BJ (cell line): Measurements from ENCODE around the gene PRKAB1. TPM values are rescaled to one million over a fixed set of nuclear protein-coding genes. Genes with fewer than 3 reads are reported as not detected.

Source experiments
- CTCF ChIA-PET: fragments of 350-600 bp; formaldehyde crosslinking; extraction: SDS; loops from one replicate; lab custom pipeline; 2021; ENCODE audit warnings: antibody characterized with exemption, inconsistent platforms; lab: Yijun Ruan, JAX
- POLR2A ChIA-PET: fragments of 300-600 bp; sonication (Branson Sonifier 250); formaldehyde crosslinking; extraction: SDS; loops from one replicate; lab custom pipeline; 2021; ENCODE audit warnings: antibody characterized with exemption; lab: Charles Lee
- DNase-seq: peaks from one replicate; pipeline ENCODE4 v3.0.0-alpha.2; 2011; ENCODE audit warnings: low read depth
- H3K27me3 ChIP-seq: 2 replicates; pipeline ENCODE4 v1.6.0; 2011; ENCODE audit warnings: low read length; ENCODE audit not compliant: control insufficient read depth, insufficient read depth
- H3K36me3 ChIP-seq: 2 replicates; pipeline ENCODE4 v1.5.1; 2011; ENCODE audit warnings: low read length; ENCODE audit not compliant: control insufficient read depth, insufficient read depth
- H3K4me3 ChIP-seq: 2 replicates; pipeline ENCODE4 v1.5.1; 2011; ENCODE audit warnings: low read depth, mild to moderate bottlenecking, control low read depth, low read length
- polyA plus RNA-seq: library from polyadenylated mRNA; depleted of rRNA; stranded (reverse); fragments of >200 nt; gene quantifications from 2 replicates; pipeline ENCODE4 v1.2.3, GENCODE V29; 2011; rRNA removed
- small RNA-seq: library from RNA; depleted of rRNA; stranded (forward); fragments of <200 nt; gene quantifications from one replicate; pipeline ENCODE3, GENCODE V24; 2012; ENCODE audit warnings: low replicate concordance, low read depth; ENCODE audit not compliant: insufficient read length
- TF ChIP-seq, protein P1 (sequence below): IDR thresholded peaks from 2 replicates; pipeline ENCODE4 v1.5.1; 2011; ENCODE audit warnings: low read depth, mild to moderate bottlenecking, control low read depth, inconsistent platforms, low read length, moderate library complexity; ENCODE audit not compliant: insufficient read depth

PRKAB1 gene
- polyA plus RNA-seq, 1 experiment, result 45.7 TPM

GRCh38 chr12:119728444-119728745, 60.5 kb downstream of the PRKAB1 start:
- ChIA-PET CTCF (interaction anchor here (0.7 to 0.9 kb wide), 3 partner anchors 11 to 76 kb away, joined by 3 to 4 read pairs (median 4); no protein-coding TSS in a partner anchor), POLR2A (no interaction called here)
- TF ChIP-seq, protein P1, sequence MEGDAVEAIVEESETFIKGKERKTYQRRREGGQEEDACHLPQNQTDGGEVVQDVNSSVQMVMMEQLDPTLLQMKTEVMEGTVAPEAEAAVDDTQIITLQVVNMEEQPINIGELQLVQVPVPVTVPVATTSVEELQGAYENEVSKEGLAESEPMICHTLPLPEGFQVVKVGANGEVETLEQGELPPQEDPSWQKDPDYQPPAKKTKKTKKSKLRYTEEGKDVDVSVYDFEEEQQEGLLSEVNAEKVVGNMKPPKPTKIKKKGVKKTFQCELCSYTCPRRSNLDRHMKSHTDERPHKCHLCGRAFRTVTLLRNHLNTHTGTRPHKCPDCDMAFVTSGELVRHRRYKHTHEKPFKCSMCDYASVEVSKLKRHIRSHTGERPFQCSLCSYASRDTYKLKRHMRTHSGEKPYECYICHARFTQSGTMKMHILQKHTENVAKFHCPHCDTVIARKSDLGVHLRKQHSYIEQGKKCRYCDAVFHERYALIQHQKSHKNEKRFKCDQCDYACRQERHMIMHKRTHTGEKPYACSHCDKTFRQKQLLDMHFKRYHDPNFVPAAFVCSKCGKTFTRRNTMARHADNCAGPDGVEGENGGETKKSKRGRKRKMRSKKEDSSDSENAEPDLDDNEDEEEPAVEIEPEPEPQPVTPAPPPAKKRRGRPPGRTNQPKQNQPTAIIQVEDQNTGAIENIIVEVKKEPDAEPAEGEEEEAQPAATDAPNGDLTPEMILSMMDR, result no peak
- no peaks in the 10 kb centered on the region for H3K27me3 ChIP-seq
- no peak overlapping the region for H3K4me3 ChIP-seq
- no peaks in the 10 kb centered on the region for H3K36me3 ChIP-seq
- no peak for DNase-seq

DNA sequence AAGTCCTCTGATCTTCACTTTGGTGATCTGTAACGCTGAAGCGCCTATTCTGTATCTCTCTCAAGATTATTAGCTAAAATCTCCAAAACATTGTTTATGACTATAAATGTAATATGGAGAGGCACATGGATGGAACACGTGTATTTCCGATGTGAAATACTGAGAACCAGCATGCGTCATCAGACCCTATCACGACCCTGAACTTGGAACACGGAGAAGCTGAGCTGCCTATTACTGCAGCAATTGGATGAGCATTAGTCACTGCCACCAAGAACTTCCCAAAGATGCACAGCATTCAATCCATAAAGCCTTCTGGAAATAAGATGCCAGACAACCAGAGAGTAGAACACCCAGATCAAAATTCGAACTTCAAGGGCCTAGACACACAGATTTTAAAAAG, 61.9 kb downstream of the PRKAB1 start:
- CTCF ChIA-PET, result interaction anchor here (1.2 kb wide), 1 partner anchor 17 kb away, joined by 3 read pairs; no protein-coding TSS in a partner anchor
- H3K4me3 ChIP-seq, result no peak overlapping the region
- H3K36me3 ChIP-seq, result 0 out of 2 replicates have a peak, but pooled peaks cover 2% of the 10 kb centered on the region
- DNase-seq, result no peak
- no peaks in the 10 kb centered on the region for H3K27me3 ChIP-seq
- POLR2A ChIA-PET, result no interaction called here
- TF ChIP-seq, protein P1, result no peak

- Histone ChIP-seq H3K4me3 (no peak overlapping the region), H3K36me3 (0 out of 2 replicates have a peak, but pooled peaks cover 2% of the 10 kb centered on the region), H3K27me3 (no peaks in the 10 kb centered on the region)
- CTCF ChIA-PET, result interaction anchor here (1.2 to 1.4 kb wide), 2 partner anchors 8 to 17 kb away, joined by 3 read pairs; no protein-coding TSS in a partner anchor
- DNase-seq, result no peak
- POLR2A ChIA-PET, result no interaction called here
- TF ChIP-seq, protein P1, result no peak
Measured at GRCh38 chr12:119730381-119730780, 62.4 kb downstream of the PRKAB1 start.

Small RNAs within 50 kb of the gene (small RNA-seq; reads per million reads assigned to genes)
- not detected for gene RN7SKP197

Other genes with a start within 250 kb of the PRKAB1 start
- not detected in 2 replicates for gene TMEM233, start 74.4 kb upstream of the PRKAB1 start, polyA plus RNA-seq
- 12.8 and 14.5 TPM in 2 replicates for gene CIT, start 209.2 kb downstream of the PRKAB1 start, polyA plus RNA-seq